ENCODE results near the gene TBC1D10A.
A peak's percentile ranks its signal among the peaks of the same experiment; 100 is the strongest.

Gene TBC1D10A

GRCh38 chr22:30326706-30327362 lies at the start of gene TBC1D10A:
Gene TBC1D10A, minus strand, starts transcription at chr22:30326941. Its CDS starts 60 bp downstream, at chr22:30326881.
- peak; percentile 91 for DNase-seq (ENCODE audit: low spot score)

GRCh38 chr22:30375312-30375849 lies 48.6 kb upstream of the TBC1D10A start:
- DNase-seq (ENCODE audit: low spot score): no peak

- DNase-seq (ENCODE audit: low spot score): no peak
These were observed 46.9 kb upstream of the TBC1D10A start for GRCh38 chr22:30373331-30374325.

GRCh38 chr22:30372915-30373314 lies 46.2 kb upstream of the TBC1D10A start:
- DNase-seq (ENCODE audit: low spot score): no peak

- no peak for DNase-seq (ENCODE audit: low spot score)
These were observed 45.2 kb upstream of the TBC1D10A start for GRCh38 chr22:30371981-30372380.

- no peak for DNase-seq (ENCODE audit: low spot score)
These were observed 44.6 kb upstream of the TBC1D10A start for GRCh38 chr22:30371321-30371720.

GRCh38 chr22:30370641-30371230 lies 44.0 kb upstream of the TBC1D10A start:
- DNase-seq (ENCODE audit: low spot score): peak; percentile 63

- no peak for DNase-seq (ENCODE audit: low spot score)
These were observed 41.7 kb upstream of the TBC1D10A start for GRCh38 chr22:30368420-30368819.

GRCh38 chr22:30365891-30366290 lies 39.1 kb upstream of the TBC1D10A start:
- no peak for DNase-seq (ENCODE audit: low spot score)

- no peak for DNase-seq (ENCODE audit: low spot score)
These were observed 36.0 kb upstream of the TBC1D10A start for GRCh38 chr22:30362651-30363281.

- DNase-seq (ENCODE audit: low spot score): no peak
These were observed 35.3 kb upstream of the TBC1D10A start for GRCh38 chr22:30361916-30362650.

GRCh38 chr22:30358541-30358940 lies 31.8 kb upstream of the TBC1D10A start:
- no peak for DNase-seq (ENCODE audit: low spot score)

GRCh38 chr22:30357650-30358215 lies 31.0 kb upstream of the TBC1D10A start:
- no peak for DNase-seq (ENCODE audit: low spot score)

GRCh38 chr22:30357236-30357570 lies 30.5 kb upstream of the TBC1D10A start:
- no peak for DNase-seq (ENCODE audit: low spot score)

- peak; percentile 94 for DNase-seq (ENCODE audit: low spot score)
These were observed 29.9 kb upstream of the TBC1D10A start, which contains the start of the genes CCDC157 and SF3A1 for GRCh38 chr22:30356449-30357235. Gene CCDC157, plus strand, starts transcription at chr22:30357007. Its CDS starts 8,994 bp downstream, at chr22:30366001. Gene SF3A1, minus strand, starts transcription at chr22:30356894. Its CDS starts 102 bp downstream, at chr22:30356792.

GRCh38 chr22:30354644-30355043 lies 27.9 kb upstream of the TBC1D10A start:
- no peak for DNase-seq (ENCODE audit: low spot score)

GRCh38 chr22:30351226-30351625 lies 24.5 kb upstream of the TBC1D10A start:
- no peak for DNase-seq (ENCODE audit: low spot score)

GRCh38 chr22:30348809-30349208 lies 22.1 kb upstream of the TBC1D10A start:
- no peak for DNase-seq (ENCODE audit: low spot score)

GRCh38 chr22:30348404-30348803 lies 21.7 kb upstream of the TBC1D10A start:
- no peak for DNase-seq (ENCODE audit: low spot score)

Data from left forelimb (tissue), 1 donor.